CD4-positive, alpha-beta T cell treated with Interferon alpha-2 for 1 hour (primary cell): Measurements from ENCODE around the gene PYURF.

Experiments
- DNase-seq, 2 donors: peaks; one replicate each; pipeline ENCODE4 v3.0.0-alpha.2; 2020 to 2022

The PYURF gene

DNA sequence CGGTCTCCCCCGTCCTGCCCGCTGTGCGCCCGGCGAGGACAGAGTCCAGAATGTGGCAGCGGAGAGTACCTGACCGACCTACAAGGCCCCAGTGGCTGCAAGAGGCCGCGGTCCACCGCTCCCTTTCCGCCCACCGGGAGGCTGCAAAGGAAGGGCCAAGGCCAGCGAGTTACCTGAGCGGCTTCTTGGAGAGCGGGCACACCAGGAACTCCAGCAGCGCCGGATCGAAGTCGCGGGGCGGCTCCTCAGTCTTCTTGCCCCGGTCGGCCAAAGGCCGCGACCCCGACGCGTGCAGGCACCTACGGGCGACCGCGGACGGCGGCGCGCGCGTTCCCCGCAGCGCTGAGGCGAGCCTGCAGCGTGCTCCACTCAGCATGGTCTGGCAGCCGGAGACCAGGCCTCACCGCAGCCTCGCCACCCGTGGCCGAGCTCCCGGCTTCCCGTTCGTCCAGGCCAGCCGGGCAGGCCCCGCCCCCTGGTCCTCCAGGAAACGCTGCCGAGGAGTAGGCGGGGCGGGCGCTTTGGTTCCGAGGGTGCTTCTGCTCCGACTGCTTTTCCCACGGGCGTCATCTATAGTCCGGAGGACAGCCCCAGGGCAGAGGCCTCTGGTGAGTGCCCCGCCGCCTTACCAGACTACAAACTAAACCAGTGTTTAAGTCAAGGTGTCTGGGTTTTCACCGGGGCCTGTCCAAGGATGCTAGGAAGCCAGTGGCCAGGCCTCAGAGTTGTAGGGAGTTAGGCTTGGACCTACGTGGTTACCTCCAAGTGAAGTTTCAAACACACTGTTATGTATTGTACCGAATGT, at the start of gene PYURF:
Gene PYURF (minus strand): TSS at position 452 of the 805 bp plus-strand sequence. CDS start 76 bp downstream, at position 376.
- peak; percentile 79 to 83 for DNase-seq

- no peak for DNase-seq
Measured at GRCh38 chr4:88570001-88570400, 46.4 kb upstream of the PYURF start.

- no peak for DNase-seq
Measured at GRCh38 chr4:88567591-88567990, 44.0 kb upstream of the PYURF start.

DNA sequence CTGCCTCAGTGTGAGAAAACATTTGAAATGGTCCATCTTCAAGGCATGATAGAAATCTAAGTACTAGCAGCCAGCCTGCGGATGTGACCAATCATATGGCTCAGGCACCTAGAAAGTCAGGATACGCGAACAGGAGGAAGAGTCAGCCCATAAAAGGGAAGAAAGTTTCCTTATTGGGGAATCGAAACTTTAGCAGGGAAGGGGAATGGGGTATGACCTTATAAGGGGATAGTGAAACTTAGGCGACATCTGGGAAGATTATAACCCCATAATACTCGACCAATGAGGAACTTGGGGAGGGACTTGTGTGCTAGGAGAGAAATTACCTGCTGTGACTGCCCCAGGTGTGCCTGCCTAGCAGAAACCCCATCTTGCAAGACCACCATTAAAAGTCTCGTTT, 26.2 kb upstream of the PYURF start:
- DNase-seq = no peak

GRCh38 chr4:88539322-88540068, 15.9 kb upstream of the PYURF start:
- DNase-seq = peak; percentile 70 to 80

- no peak for DNase-seq
Measured at GRCh38 chr4:88537709-88538108, 14.1 kb upstream of the PYURF start.

- no peak for DNase-seq
Measured at GRCh38 chr4:88535090-88535755, 11.6 kb upstream of the PYURF start.

DNA sequence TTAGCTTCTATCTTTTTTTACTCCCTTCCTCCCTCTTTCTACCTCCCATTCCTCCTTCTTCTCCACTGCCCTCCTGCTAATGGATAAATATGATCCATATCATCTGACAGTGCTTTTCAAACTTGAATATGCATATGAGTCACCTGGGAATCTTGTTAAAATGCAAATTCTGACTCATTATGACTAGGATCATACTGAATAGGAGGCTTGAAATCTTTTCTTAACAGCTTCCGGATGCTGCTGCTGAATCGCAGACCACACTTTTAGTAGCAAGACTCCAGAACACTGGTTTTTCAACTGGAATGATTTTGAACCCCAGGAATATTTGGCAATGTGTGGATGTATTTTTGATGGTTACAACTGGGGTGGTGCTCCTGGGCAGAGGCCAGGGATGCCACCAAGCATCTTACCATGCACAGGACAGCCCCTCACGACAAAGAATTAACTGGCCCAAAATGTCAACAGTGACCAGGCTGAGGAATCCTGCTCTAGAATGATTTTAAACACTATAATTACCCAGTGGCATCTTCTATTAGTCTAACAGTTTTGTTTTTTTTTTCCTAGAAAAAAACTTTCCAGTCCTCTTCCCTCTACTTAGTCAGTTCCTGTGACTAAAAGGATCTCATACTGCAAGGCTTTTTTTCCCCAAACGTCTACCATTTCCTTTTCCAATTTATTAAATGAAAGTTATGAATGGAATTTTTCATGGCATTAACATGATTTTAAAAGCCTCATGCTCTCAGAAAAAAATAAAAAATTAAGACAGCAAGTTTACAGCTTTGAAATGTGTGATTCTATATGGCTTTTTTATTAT, 10.6 kb upstream of the PYURF start:
- no peak for DNase-seq

- no peak for DNase-seq
Measured at GRCh38 chr4:88533088-88533790, 9.7 kb upstream of the PYURF start.

GRCh38 chr4:88531549-88531948, 8.0 kb upstream of the PYURF start:
- no peak for DNase-seq

- DNase-seq = no peak
Measured at GRCh38 chr4:88528861-88529260, 5.3 kb upstream of the PYURF start.

GRCh38 chr4:88527787-88528186, 4.2 kb upstream of the PYURF start:
- no peak for DNase-seq

GRCh38 chr4:88526221-88526815, 2.7 kb upstream of the PYURF start:
- DNase-seq = peak in 1 of 2 donors; percentile 53

DNA sequence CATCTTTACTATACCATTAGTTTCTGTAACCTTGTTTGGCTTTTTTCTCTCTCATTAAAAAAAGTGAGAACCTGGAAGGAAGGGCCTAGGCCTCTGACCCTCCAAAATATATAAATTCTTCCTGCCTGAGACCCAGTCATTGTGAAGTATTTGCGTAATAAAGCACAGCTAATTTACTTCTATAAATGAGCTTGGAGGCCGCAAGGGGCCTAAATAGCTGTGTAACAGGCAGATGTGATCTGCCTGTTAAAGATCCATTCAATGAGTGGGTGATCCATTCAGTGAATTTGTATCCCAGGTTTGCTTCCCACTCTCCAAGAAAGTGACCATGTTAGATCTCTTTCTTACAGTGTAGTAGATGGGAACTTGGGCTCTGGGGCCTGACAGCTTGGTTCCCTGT, 595 bp upstream of the PYURF start:
- DNase-seq = no peak

DNA sequence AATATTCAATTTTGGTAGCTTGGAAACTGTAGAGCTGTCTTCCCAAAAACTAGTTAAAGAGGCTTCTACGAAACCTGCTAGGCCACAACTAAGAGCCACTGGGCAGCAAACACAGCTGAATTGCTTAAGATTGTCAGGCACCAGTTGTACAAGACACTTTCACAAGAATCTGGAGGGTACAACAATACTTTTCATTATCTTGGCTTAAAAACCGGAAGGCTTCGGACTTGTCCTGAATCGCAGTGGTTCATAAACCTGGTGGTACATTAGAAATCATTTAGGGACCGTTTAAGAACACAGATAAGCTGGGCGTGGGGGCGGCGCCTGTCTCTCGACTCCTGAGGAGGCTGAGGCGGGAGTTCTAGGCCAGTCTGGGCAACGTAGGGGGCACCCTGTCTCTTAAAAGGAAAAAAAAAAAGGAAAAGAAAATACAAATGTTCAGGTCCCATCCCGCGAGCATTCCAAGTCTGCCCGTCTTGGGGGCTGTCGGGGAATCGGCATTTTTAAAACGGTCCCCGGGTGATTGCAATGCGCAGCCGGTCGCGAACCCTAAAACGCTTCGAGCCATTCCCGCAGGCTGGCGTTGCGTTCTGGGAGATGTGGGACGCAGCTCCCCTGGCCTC, 763 bp downstream of the PYURF start:
- DNase-seq = peak in 1 of 2 donors; percentile 29

DNA sequence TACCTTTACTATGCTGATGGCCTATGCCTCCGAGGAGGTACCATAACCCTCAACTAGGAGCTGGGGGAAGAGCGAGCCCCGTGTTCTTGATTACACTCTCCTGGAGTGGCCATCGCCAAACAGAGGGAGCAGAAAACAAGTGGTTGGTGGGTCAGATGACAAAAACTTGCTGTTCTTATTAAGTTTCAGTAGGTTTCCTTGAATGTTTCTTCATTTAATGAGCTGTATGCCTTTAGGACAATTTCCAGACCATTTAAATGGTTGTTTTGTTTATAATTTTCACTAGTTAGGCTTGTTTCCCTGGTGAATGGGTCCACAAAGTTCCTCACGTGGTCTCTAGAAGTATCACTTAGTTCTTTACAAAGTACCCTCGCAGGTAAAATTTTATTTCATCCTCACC, 4.7 kb downstream of the PYURF start:
- DNase-seq = no peak

DNA sequence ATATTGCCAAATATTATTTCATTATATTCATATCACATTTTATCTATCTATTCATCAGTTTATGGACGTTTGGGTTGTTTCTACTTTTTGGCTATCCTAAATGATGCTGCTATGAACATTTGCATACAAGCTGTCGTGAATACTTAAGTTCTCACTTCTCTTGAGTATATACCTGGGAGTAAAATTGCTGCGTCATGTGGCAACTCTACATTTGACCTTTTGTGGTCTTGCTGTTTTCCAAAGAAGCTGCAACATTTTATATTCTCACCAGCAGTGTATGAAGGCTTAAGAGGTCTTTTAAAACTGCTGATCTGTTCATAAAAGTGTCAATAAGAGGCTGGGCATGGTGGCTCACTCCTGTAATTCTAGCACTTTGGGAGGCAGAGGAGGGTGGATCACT, 5.8 kb downstream of the PYURF start:
- no peak for DNase-seq

DNA sequence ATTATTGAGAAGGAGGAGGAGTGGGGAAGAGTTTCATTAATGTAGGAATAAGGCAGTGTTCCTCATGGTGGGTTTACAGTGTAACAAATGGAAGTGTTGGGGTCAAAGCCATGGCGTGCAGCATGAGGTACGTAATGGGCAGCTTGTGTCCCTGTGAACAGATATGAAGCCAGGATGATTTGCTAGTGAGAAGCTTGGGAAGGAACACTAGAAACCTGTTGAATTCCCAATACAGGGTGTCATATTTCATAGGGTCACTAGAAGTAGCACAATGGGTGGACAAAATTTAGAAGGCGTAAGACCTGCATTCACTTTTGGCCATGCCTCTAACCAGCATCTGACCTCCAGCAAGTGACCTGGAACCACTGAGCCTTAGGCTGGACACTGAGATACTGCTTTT, 6.8 kb downstream of the PYURF start:
- no peak for DNase-seq

DNA sequence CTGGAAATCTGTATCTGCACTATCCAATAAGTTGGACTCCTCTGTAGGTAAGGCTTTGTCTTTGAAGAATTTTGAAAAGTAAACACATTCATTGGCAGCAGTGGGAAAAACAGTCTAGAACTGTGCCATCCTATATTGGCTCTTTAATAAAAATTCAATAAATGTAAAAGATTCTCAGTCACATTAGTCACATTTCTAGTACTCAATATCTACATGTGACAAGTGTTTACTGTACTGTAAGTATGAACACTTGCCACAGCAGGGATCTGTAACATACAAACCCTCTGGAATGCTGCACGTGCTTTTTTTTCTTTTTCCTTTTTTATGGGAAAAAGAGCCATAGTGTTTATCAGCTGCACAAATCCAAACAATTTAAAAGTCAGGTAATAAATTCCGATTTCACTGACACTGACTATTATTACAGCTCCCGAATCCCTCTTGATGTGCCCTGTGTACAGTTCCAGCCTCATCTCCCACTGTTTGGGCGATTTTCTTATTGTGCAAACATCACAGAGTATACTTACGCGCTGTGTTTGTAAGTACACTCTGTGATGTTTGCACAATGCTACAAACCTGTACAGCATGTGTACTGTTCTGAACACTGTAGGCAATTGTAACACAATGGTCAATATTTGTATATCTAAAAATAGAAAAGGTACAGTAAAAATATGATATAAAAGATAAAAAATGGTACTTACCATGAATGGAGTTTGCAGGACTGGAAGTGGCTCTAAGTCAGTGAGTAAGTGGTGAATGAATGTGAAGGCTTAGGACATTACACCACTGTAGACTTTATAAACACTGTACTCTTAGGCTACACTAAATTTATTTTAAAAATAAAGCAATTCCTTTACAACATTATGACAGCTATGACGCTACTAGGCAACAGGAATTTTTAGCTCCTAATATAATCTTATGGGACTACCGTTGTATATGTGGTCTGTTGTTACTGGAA, 8.7 kb downstream of the PYURF start:
- no peak for DNase-seq

GRCh38 chr4:88511236-88511635, 12.3 kb downstream of the PYURF start:
- no peak for DNase-seq
